Peyer's patch (tissue), 4 donors: Measurements from ENCODE around the gene C6. TPM values are rescaled to one million over a fixed set of nuclear protein-coding genes. Genes with fewer than 3 reads are reported as not detected.
"Not testable (repeated sequence)": the region's sequence is repeated elsewhere in the genome, so short reads cannot be mapped to it uniquely, and the experiment has no call there.

ENCODE experiments used
- DNase-seq, 3 donors: peaks; one replicate each; pipeline ENCODE4 v3.0.0-alpha.2; 2017 to 2019
- H3K27ac ChIP-seq, 4 donors: fragments of 200-600 bp; sonication (generic); one replicate each; pipeline ENCODE4 v1.5.1; 2016 to 2019
- H3K27me3 ChIP-seq, 2 donors: fragments of 200-600 bp; sonication (generic); one replicate each; pipeline ENCODE4 v1.5.1; 2019
- H3K36me3 ChIP-seq, 3 donors: fragments of 200-600 bp; sonication (generic); one replicate each; pipeline ENCODE4 v1.5.1; 2016 to 2019
- H3K4me1 ChIP-seq, 4 donors: fragments of 200-600 bp; sonication (generic); one replicate each; pipeline ENCODE4 v1.5.1; 2016 to 2019
- H3K4me3 ChIP-seq, 4 donors: fragments of 200-600 bp; sonication (generic); 1 replicate in 3 of 4; 2 replicates in 1 of 4; pipeline ENCODE4 v1.5.1; 2016 to 2019; ENCODE audit warnings: mild to moderate bottlenecking in 1 of 4
- H3K9me3 ChIP-seq, 4 donors: fragments of 200-600 bp; sonication (generic); one replicate each; pipeline ENCODE4 v1.5.1; 2016 to 2019; ENCODE audit warnings: mild to moderate bottlenecking in 1 of 4
- POLR2A ChIP-seq, 2 donors: fragments of 450-650 bp; IDR thresholded peaks; one replicate each; pipeline ENCODE4 v1.5.1; 2017; ENCODE audit warnings: antibody characterized with exemption in 2 of 2, mild to moderate bottlenecking in 2 of 2, moderate library complexity in 2 of 2
- total RNA-seq, 4 donors: library from RNA; depleted of rRNA; stranded (reverse); fragments of >200 nt; gene quantifications; one replicate each; pipeline ENCODE4 v1.1.0, GENCODE V29; 2016
- TF ChIP-seq, protein P1 (sequence below), 6 experiments: fragments of 450-650 bp in 4 of 6; fragments of 200-600 bp in 2 of 6; sonication (generic) in 1 of 6; IDR thresholded peaks; one replicate each; pipeline ENCODE4 v1.5.1; 2017 to 2019; ENCODE audit warnings: antibody characterized with exemption in 6 of 6, mild to moderate bottlenecking in 3 of 6, moderate library complexity in 1 of 6

C6 gene
- total RNA-seq, 4 donors from 2014 or later = 1.5 to 4.2 (median 2.8) TPM; not detected in 1

DNA sequence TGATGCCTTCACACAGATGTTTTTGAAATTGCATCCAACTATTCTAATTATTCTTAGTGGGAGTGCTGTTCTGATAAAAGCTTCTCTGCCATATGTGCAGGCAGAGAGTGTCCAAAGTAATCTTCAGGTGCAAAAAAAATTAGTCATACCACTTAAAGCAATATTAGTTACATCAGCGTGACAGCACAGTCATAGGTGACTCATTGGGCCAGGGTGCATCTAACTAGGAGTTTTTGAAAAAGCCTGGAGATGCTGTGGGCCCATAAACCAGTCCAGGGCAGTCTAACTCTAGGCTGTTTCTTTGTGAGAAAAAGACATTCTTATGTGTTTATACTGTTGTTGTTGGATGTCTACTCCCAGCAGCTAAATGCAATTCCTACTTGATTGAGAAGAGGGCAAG, 33.0 kb upstream of the C6 start:
- DNase-seq = peak in 1 of 3 donors; percentile 62
- Histone ChIP-seq H3K27me3 (no peaks in the 10 kb centered on the region), H3K4me1 (no peaks in the 10 kb centered on the region), H3K36me3 (no peaks in the 10 kb centered on the region), H3K27ac (no peak overlapping the region), H3K4me3 (no peak overlapping the region), H3K9me3 (no peaks in the 10 kb centered on the region)
- TF ChIP-seq POLR2A (IDR thresholded peaks at IDR 0.05) = no peak
- TF ChIP-seq, protein P1, sequence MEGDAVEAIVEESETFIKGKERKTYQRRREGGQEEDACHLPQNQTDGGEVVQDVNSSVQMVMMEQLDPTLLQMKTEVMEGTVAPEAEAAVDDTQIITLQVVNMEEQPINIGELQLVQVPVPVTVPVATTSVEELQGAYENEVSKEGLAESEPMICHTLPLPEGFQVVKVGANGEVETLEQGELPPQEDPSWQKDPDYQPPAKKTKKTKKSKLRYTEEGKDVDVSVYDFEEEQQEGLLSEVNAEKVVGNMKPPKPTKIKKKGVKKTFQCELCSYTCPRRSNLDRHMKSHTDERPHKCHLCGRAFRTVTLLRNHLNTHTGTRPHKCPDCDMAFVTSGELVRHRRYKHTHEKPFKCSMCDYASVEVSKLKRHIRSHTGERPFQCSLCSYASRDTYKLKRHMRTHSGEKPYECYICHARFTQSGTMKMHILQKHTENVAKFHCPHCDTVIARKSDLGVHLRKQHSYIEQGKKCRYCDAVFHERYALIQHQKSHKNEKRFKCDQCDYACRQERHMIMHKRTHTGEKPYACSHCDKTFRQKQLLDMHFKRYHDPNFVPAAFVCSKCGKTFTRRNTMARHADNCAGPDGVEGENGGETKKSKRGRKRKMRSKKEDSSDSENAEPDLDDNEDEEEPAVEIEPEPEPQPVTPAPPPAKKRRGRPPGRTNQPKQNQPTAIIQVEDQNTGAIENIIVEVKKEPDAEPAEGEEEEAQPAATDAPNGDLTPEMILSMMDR (IDR thresholded peaks at IDR 0.05) = no peak

DNA sequence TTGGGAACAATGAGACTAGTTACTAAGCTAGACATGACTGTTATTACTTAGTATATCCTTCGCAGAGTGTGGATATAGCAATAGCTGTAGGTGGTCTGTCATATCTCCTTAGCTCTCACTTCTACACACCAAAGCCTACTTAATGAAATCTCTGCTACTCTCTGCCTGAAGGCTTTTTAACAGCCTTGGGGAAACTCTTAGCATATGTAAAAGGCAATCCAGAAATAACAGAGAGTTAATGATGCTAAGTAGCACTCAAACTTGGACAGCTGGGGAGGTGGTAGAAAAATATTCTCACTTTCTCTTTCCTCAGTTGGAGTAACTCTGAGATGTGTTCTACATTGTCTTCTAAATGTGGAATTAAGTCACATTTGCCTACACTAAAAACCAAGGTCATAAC, 30.2 kb upstream of the C6 start:
- Histone ChIP-seq H3K27me3 (no peaks in the 10 kb centered on the region), H3K4me1 (no peaks in the 10 kb centered on the region), H3K27ac (no peak overlapping the region), H3K4me3 (no peak overlapping the region), H3K9me3 (no peaks in the 10 kb centered on the region), H3K36me3 (no peaks in the 10 kb centered on the region)
- TF ChIP-seq, protein P1 (IDR thresholded peaks at IDR 0.05) = no peak
- no peak for DNase-seq

DNA sequence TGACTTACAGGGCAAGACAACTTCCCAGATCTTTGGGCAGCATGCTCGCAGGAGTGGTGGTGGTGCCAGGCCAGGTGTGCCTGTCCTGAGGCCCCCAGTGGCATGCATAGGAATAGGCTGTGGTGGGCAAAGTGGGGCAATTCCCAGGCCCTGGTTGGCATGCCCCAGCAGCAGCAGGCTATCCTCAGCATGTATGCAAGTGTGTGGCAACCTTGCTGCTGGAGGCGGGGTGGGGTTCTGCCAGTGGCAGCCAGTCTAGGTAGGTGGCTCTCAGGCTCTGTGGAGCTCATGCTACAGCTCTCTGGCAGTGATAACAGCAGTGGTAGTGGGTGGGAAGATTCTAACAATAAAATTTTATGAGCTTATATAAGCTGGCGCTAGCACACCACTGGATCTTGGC, 27.7 kb upstream of the C6 start:
- Histone ChIP-seq H3K4me1 (no peaks in the 10 kb centered on the region), H3K27ac (no peak overlapping the region), H3K9me3 (no peaks in the 10 kb centered on the region), H3K36me3 (no peaks in the 10 kb centered on the region), H3K27me3 (no peaks in the 10 kb centered on the region), H3K4me3 (no peak overlapping the region)
- TF ChIP-seq, protein P1 (IDR thresholded peaks at IDR 0.05) = no peak
- TF ChIP-seq POLR2A (IDR thresholded peaks at IDR 0.05) = no peak
- DNase-seq = peak in 1 of 3 donors; percentile 45

DNA sequence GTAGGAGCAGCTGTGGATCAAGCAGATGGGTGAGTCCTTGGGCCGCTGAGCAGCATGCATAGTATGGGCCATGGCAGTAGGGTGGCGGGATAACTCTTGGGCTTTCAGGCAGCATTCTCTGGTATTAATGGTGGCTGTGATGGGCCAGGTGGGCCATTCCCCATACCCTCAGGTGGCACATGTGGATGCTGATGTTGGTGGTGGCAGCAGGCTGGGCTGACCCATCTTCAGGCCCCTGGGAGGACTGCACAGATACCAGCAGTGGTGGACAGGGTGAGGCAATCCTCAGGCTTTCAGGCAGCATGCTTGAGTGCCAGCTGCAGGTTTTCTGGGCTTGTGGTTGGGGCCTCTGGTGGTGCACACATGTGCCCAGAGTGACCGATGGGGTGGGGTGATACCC, 27.1 kb upstream of the C6 start:
- H3K4me1 ChIP-seq = no peaks in the 10 kb centered on the region
- no peaks in the 10 kb centered on the region for H3K9me3 ChIP-seq
- no peak for TF ChIP-seq POLR2A (IDR thresholded peaks at IDR 0.05)
- TF ChIP-seq, protein P1 (IDR thresholded peaks at IDR 0.05) = no peak
- no peak overlapping the region for H3K27ac ChIP-seq
- DNase-seq = peak in 1 of 3 donors; percentile 33
- no peak overlapping the region for H3K4me3 ChIP-seq
- H3K36me3 ChIP-seq = no peaks in the 10 kb centered on the region
- no peaks in the 10 kb centered on the region for H3K27me3 ChIP-seq

DNA sequence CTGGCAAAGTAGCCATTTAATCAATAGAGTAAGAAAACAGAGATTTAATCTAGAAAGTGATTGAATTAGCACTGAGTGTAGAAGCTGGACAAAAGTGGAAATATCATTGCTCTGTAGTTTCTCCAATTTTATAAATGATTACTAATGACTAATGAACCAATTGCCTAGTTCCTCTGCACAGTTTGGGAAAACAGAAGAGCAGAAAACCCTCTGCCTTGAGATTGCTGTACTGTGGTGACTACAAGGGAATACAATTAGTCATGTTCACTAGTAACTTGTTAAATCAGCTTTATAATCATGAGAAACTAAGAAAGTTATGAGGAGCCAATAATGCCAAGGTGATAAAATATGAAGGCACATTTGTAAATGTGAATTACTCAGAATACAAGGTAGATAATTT, 21.1 kb upstream of the C6 start:
- no peak overlapping the region for H3K4me3 ChIP-seq
- no peak overlapping the region for H3K27ac ChIP-seq
- H3K9me3 ChIP-seq = peaks cover 0 to 10% (median 0%) of the 10 kb centered on the region in 4 donors
- no peaks in the 10 kb centered on the region for H3K36me3 ChIP-seq
- no peaks in the 10 kb centered on the region for H3K4me1 ChIP-seq
- DNase-seq = no peak
- TF ChIP-seq, protein P1 (IDR thresholded peaks at IDR 0.05) = no peak
- TF ChIP-seq POLR2A (IDR thresholded peaks at IDR 0.05) = no peak
- no peaks in the 10 kb centered on the region for H3K27me3 ChIP-seq

DNA sequence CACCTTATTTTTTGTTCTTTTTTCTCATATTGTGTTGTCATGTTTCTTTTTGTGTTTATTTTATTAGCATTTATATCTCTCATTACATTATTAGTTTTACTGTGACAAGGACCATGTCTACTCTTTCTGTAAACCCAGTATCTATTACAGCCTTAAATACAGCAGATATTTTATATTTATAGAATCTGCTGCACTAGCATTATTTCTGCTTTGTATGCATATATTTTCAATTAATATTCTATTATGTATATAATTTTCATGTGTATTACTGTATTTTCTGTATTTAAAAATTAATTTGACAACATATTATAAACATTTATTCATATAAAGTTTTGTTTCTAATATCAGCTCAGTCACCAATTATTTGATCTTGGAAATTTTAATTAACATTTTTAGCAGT, 19.5 kb upstream of the C6 start:
- no peak for DNase-seq
- H3K36me3 ChIP-seq = no peaks in the 10 kb centered on the region
- no peaks in the 10 kb centered on the region for H3K27me3 ChIP-seq
- H3K27ac ChIP-seq = no peak overlapping the region
- H3K4me1 ChIP-seq = no peaks in the 10 kb centered on the region
- TF ChIP-seq POLR2A (IDR thresholded peaks at IDR 0.05) = no peak
- TF ChIP-seq, protein P1 (IDR thresholded peaks at IDR 0.05) = no peak
- peaks cover 0 to 13% (median 0%) of the 10 kb centered on the region in 4 donors for H3K9me3 ChIP-seq
- H3K4me3 ChIP-seq = no peak overlapping the region

DNA sequence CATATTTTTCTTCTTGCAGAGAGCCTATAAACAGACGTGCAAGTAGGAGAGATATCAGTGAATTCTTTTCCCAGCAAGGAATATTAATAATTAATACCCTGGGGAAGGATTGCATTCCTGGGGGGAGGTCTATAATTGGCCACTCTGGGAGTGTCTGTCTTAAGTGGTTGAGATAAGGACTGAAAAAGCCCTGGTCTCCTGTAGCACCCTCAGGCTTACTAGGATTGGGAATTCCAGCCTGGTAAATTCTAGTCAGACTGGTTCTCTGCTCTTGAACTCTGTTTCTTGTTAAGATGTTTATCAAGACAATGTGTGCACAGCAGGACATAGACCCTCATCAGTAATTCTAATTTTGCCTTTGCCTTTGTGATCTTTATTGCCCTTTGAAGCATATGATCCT, 16.9 kb upstream of the C6 start:
- H3K27ac ChIP-seq, H3K27me3 ChIP-seq, H3K4me1 ChIP-seq, DNase-seq, H3K36me3 ChIP-seq, H3K4me3 ChIP-seq: not testable (repeated sequence)
- peaks cover 0 to 13% (median 0%) of the 10 kb centered on the region in 4 donors for H3K9me3 ChIP-seq
